SKM-1 treated with dmso at 0.1 percent for 144 hours (cell line): Measurements from ENCODE around the gene FHIT.
"Not testable (repeated sequence)": the region's sequence is repeated elsewhere in the genome, so short reads cannot be mapped to it uniquely, and the experiment has no call there.

Source experiments
- DNase-seq: peaks from one replicate; lab custom pipeline; 2025; ENCODE audit not compliant: unreplicated experiment; lab: John Stamatoyannopoulos, UW

The FHIT gene

DNA sequence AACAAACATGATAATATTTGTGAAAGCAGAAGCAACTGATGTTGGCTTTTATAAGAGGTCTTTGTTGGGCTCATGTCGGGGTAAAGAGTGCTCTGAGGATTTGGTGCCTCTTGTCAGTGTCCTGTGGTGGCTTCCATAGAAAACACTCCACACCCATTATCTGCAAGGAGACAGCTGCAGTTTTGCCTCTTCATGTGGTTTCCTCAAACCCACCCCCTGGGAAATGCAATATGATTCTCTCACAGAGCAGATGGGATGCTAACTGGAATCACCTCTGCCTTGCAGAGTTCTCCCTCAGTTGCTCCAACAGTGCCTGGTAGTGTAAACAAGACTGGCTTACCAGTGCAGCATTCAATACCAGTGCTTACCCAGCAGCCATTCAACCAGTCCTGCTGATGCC, 1430.0 kb downstream of the FHIT start:
- DNase-seq: no peak

DNA sequence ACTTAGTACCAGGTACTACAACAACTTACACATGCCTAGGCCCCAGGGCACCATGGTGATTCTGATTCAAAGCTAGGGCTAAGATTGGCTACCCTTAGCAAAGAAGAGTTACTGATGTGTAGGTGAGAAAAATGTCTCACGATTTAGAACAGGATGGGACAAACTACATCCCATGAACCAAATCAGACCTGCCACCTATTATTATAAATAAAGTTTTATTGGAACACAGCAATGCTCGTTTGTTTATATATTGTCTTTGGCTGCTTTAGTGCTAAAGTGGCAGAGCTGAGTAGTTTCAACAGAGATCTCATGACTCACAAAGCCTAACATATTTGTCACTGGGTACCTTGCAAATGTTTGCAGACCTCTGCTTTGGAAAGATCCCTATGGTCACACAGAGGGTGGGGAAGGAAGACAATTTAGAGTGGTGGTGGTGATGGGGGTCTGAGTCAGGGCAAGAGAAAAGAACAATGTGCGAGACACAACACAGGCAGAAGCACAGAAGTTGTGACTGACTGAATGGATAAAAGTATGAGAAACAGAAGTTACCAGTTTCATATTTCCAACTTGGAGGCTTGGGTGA, 1430.8 kb downstream of the FHIT start:
- no peak for DNase-seq

DNA sequence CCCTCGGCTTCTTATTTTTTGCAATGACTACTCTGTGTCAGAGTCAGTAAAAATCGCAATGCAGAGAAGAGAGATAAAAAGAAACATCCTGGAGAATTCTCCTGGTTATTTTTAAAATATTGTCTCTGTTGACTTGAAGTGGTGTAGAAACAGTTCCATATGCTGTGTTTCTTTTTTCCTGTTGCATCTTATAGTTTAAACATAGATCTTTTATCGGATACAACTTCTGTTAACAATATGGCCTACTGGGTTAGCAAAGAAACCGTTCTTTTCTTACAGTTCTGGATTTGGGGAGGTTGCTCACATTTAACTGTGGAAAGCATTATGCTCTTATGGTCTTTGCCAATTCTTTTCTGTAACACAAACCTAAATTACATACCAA, 1432.3 kb downstream of the FHIT start:
- DNase-seq: no peak

DNA sequence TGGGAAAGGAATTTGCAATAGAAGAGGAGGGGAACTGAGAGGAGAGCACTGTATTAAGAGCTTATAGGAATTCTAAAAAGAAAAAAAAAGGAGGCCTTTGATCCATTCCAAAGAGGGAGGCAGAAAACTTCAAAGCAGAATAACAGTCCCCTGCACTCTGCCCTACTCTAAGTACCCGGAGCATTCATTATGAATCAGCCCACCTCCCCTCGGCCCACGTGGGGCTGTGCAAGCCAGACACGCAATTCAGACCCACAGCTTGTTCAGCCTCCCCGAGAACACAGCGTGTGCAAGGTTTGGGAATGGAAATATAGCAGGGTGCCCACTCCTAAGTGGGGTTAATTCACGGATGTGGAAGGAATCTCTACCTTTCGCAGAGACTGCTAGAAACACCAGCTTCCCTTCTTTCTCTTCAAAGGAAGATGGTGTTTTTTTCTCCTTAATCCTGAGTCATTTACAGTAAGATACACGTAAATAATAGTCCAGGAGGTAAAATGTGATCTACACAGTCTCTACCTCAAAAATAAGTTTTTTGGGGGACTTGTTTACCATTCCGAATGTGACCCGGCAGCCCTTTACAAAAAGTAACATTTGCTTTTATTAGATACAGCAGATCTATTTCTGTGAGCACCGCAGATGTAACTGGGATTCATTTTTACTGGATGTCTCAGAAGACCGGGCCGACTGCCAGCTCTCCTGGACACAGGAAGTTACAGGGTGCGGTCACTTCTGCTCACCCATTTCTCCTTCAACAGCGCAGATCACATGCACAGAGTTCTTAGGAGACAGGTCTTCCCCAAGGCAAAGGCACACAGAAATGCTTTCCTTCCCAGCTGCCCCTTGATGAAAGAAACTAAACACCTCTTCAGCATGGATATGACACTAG, 1433.0 kb downstream of the FHIT start:
- no peak for DNase-seq

DNA sequence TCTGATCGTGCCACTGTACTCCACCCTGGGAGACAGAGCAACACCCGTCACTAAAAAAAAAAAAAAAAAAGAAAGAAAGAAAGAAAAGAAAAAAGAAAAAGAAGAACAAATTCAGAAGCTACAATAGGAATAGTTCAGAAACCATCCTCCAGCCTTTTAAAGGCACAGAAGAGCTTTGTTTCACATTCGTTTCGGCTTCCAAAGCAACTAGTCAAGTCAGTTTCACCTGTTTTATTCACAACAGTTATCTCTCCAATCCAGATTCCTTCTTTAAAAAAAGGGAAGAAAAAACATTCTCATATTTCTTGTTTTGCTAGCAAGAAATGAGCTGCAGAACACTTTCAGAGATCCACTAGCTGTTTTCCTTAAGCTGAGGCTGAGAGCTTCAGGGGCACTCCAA, 1433.7 kb downstream of the FHIT start:
- DNase-seq: no peak

DNA sequence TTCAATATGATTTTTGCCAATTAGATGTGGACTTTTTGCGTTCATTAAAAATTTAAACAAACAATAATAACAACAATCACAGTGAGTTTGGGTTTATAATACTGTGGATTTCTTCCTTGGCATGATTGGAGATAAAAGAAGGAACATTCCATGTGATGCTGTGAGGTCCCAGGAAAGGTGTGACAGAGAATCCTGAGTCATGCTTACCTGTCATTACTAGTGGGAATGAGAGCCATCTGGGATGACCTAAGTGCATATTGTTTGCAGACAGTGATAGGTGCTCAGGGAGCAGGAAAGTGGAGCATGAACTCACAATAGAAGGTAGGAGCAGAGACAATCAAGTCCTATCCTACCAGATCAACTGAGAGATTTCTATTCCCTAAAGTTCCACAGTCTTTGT, 1434.9 kb downstream of the FHIT start:
- no peak for DNase-seq

DNA sequence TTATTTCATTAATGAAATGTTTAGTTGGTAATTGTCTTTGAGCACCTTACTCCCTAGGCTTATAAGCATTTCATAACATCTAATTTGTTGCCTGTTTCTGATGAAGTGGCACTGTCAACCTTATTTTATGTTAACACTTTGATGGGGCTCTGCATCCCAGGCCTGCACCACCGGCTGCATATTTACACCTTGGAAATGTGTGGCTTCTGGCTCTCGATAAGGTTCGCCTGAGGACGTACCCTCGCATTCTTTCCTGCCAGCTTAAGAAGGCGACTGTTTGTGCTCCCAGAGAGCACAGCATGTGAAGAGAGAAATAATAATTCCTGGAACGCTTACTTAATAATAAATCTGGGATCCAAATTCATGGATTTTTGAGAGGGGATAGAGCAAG, 1438.1 kb downstream of the FHIT start:
- DNase-seq: no peak

DNA sequence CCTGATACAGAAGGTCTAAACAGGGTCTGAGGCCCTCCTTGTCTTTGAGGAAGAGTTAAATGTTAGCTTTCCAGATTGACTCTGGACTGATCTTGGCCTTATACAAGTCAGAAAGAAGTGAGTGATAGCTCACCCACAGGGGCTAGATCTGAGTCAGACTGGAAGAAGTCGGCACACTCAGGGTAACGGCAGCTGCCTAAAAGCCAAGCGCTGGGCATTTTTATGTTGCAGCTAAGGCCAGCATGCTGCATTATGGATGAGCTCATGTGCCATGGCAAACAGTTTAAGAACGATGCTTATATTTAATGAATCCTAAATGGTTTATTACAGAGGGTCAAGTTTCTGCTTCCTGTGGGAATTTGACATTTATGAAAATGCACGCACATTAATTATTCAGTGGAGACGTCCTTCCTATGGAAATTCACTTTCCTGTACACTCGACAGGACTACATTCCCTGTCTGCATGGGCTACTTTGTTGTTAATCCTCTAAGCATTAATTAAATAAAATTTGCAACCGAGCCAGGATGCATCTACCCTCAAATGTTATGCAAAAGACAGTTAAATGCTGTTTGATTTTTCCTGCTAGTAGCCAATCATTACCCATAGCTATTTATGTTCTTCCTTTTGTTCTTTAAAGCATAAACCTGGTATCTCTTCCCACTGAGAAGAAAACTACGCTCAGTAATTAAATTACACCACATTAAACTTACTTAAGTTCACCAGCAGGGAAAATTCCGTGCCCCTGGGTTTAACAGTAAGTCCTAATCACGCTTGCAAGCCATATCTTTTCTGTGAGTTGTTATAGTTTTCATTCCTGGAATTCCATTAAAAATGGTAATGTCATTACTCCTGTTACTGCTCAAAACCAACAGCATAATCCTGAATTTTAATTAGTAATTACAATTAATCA, 1438.8 kb downstream of the FHIT start:
- no peak for DNase-seq

DNA sequence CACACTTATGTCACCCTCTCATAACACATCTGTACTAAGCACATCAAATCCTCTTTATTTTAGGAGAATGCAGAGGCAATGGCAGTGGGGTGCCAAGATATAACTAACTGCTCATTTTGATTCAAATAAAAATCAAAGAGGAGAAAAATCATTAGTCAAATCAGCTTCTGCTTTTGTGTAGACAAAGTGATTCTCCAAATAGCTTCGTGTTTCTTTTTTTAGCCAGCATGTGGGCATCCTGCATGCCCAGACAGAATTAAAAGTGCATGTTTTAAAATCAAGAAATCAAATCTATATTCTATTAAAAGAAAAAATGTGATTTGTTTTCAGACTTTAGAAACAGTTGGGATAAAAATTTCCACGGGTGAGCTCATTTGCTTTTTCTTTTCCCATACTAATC, 1440.1 kb downstream of the FHIT start:
- no peak for DNase-seq

DNA sequence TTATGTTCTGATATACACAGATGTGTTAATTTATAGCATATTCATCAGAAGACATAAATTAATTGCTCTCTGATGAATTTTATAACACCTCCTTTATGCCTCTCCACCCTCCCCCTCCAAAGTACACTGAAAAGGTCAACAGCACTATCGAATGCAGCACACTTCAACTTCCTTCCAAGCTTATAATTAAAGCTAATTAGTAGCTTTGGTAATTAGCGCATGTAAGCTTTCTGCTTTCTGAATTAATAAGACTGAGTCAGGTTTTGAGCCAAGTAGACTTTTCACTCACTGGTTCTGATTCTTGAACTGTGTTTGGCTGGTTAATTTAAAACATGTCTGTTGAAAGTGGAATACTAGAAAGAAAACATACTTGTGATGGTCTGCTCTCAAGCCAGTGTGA, 1440.6 kb downstream of the FHIT start:
- no peak for DNase-seq

DNA sequence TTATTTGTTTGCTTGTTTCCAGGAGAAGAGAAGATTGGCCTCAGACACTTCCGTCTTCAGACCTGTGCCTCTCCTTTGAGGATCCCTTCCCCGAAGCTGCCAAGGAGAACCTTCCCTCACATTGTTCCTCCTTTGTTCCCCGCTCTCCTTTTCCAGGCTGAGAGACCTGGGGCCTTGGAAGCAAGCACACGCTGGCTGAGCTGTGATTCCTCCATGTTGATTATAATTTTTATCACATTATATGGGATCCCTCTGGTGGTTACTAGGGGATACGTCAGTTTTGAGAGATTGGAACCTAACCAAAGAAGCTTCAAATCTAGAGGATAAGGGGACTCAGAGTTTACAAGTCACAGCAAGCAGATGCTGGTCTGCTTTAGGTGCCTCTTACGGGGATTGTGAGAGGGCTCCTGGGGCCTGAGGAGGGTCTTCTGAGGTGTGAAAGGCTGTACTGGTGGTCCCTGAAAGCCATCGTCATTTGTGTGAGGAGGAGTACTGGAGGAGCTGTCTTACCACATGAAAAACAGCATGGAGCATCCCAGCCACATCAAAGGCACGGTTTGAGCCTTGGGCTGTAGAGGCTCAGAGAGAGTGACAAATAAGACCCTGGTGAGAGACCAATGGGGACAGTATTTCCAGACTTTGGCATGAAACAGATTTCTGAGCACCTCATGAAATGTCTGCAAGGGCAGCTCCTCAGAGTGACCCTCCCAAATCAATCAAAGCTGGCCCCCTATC, 1441.4 kb downstream of the FHIT start:
- DNase-seq: no peak

DNA sequence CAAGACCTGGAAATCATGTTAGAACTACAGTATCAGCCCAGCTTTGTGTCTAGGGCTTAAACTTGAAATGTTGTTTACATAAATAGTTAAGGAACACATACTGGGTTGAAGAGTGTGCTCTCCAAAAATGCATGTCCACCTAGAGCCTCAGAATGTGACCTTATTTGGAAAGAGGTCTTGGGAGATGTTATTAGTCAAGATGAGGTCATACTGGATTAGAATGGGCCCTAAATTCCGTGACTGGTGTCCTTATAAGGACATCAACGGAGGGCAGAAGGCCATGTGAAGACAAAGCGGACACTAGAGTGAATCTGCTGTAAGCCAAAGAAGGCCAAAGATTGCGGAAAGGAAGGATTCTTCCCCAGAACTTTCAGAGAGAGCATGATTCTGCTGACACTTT, 1442.2 kb downstream of the FHIT start:
- DNase-seq: no peak

DNA sequence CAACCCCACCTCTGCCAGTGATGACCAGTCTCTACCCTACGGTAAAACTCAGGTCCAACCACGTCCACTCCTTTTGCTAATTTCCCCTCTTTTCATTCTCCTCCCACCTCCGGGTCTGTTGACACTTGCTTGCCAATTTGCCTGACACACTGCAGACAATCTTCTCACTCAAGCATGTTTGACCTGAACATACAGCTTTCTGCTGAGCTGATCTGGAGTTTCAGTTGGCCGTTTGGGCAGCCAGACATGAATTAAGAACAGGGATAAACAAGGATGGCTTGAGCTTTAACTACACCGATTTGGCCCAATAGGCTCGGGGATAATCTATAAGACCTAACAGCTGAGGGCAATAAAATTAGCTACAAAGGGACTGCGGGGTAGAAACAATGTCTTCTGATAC, 1442.8 kb downstream of the FHIT start:
- DNase-seq: no peak

DNA sequence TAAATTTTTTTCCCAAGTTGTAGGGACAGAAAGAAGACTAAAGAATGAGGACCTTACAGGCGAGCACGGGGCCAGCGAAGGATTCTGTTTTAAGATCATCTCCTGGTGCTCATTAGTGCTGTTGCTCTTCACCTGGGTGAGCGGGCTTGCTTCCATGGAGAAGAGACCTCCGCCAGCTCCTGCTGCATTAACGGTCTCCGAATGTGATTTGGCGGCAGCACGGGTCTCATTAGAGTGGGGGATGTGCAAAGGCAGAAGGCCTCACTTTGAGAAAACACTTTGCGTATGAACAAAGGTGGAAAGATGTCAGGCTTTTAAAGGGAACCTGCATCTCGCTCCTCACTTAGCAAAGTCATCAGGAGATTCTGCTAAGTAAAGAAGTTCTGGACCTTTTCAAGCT, 1448.0 kb downstream of the FHIT start:
- DNase-seq: no peak

DNA sequence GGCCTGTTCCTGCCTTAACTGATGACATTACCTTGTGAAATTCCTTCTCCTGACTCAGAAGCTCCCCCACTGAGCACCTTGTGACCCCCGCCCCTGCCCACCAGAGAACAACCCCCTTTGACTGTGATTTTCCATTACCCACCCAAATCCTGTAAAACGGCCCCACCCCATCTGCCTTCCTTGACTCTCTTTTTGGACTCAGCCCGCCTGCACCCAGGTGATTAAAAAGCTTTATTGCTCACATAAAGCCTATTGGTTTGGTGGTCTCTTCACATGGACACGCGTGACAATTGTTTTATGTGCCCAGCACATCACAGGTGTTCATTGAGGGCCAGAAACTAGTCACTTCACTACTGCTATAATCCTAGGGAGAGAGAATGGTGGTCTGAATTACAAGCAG, 1448.8 kb downstream of the FHIT start:
- DNase-seq: not testable (repeated sequence)

DNA sequence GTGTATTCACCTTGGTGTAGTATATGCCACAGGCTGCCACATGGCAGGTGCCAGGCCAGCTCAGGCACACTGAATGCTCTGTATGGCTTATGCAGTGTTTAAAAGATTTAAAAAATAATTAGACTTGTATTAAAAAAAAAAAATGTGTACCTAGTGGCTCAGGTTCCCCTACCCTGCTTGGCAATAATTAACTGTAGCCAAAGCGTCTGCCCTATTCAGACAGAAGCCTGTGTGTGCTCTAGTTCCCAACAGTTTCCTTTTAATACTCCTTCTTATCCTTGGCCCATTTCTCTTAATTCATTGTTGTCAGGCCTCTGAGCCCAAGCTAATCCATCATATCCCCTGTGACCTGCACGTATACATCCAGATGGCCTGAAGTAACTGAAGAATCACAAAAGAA, 1449.2 kb downstream of the FHIT start:
- DNase-seq: no peak

DNA sequence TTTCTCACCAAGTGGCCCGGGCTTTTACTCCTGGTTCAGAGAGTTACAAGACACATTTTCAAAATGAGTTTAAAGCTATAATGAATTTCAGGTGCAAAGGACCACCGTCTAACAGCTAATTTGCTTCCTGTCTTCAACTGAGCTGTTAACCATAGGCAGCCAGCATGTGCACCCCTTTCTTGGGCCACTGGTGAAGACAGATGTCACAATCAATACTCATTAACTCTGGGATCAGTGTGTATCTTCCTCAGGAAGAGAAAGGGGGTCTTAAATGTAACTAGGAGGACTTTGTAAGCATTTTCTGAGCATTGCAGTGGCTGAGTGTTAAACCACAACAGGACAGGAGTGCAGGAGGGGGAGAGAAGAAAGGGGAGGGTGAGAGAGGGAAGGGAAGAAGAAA, 1450.8 kb downstream of the FHIT start:
- no peak for DNase-seq

DNA sequence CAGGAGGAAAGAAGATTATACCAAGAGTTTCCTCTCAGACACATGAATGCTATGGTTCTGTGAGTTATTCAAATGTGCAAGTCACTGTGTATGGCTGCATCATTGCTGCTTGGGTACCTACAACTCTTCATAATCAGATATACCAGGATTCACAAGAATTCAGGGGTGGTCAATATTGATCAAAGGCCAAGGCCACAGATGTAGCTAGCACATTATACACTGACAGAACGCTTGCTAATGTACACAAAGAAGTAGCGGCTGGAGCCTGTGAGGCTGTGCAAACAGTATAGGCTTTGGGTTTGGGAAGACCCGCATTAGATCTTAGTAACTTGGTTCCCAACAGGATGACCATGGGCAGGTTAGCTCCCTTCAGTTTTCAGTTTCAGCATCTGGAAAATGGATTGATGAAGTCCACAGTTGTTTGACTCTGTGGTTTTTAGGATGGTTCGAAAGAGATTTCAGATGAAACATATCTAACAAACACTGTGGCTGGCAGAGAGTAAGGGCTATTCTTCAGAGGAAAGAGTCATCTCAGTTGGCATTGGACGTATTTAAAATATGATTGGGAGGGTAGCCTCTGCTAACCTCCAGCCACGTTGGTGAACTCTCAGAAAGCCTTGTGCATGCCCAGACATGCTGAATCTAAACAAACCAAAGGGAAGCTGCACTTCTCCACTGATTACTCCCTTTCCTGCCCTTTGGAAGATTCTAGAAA, 1452.7 kb downstream of the FHIT start:
- no peak for DNase-seq

DNA sequence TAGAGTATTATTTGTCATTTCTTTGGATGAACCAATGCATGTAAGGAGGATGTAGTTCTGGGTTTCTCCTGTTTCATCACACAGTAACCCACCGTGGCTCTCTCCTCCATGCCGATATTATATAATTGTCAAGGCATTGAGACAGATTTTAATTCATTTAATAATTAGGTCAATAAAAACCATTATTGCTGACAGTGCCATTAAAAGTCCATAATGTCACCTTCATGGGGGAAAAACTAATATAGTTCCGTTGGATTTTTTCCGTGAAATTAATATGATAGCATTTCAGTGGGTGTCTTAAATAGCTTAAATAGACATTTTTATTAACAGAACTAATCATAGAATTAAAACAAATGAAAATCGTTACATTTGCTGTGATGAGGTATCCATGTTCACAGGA, 1453.7 kb downstream of the FHIT start:
- no peak for DNase-seq

DNA sequence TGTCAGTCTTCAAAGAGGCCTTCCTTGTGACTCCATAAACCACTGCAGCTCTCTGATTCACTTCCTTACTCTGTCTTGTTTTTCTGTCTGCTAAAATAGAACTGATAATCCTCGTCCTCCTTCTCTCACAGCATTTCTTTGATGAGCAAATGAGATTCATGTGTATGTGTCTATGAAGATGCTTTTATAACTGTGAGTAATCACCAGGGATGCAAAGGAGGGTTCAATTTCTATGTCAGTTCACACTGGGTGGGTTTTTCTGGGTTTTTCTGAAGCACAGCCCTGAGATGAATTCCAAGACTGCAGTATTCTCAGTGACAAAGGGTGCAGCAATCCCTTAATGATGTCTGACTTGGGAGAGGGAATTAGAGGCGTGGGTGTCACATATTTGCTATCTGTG, 1454.8 kb downstream of the FHIT start:
- DNase-seq: no peak

DNA sequence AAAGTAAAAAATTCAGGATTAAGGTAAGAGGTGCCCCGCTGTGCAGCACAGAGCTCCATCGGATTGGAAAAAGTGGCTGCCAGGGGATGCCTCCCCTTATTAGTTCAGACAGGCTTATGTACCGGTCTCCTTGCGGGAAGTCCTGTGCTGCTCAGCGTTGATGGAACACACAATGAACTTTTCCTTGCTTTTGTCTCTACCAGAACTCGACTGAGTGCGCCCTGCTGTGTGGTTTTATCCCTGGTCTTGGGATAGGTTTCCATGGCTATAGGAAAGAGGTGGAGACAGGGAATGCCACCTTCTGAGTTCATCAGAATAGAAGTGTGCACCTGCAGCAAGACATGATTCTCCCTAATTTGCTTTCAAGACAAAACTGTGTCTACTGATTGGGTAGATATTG, 1455.5 kb downstream of the FHIT start:
- DNase-seq: no peak
